SK-MEL-5 (cell line): ENCODE results near the gene FAM13C. TPM values are rescaled to one million over a fixed set of nuclear protein-coding genes. Genes with fewer than 3 reads are reported as not detected.
A peak's percentile ranks its signal among the peaks of the same experiment; 100 is the strongest.

Experiments
- DNase-seq: peaks from one replicate; pipeline ENCODE4 v3.0.0-alpha.2; 2016; ENCODE audit warnings: low read depth, low spot score
- in situ Hi-C: cut with HindIII; loops from 2 replicates; pipeline ENCODE4 v1.10.0; 2016; ENCODE audit warnings: low sequenced_read_pairs, high pct_unique_total_duplicates, low pct_unique_long_range_greater_than_20kb
- total RNA-seq: library from RNA; depleted of rRNA; stranded (reverse); fragments of >200 nt; shearing (Covaris generic); gene quantifications from 2 replicates; pipeline ENCODE4 v1.2.3, GENCODE V29; 2014

Gene FAM13C
- total RNA-seq, 1 experiment from 2014 or later, result 0.21 TPM

GRCh38 chr10:59372543-59372942, 10.2 kb upstream of the FAM13C start:
- in situ Hi-C loops, result no loop called here
- DNase-seq, result no peak

- in situ Hi-C loops, result no loop called here
- peak; percentile 49 for DNase-seq
Observed at GRCh38 chr10:59366290-59366689, 3.9 kb upstream of the FAM13C start.

- in situ Hi-C loops, result no loop called here
- DNase-seq, result no peak
Observed at GRCh38 chr10:59363446-59363958, 1.2 kb upstream of the FAM13C start.

GRCh38 chr10:59362959-59363381, 621 bp upstream of the FAM13C start:
- in situ Hi-C loops, result no loop called here
- DNase-seq, result peak; percentile 46

- no peak for DNase-seq
Observed at GRCh38 chr10:59361663-59362143, 646 bp downstream of the FAM13C start.

GRCh38 chr10:59360605-59361405, 1.5 kb downstream of the FAM13C start:
- in situ Hi-C loops, result no loop called here
- no peak for DNase-seq

More at GRCh38 chr10:59361663-59362143, 646 bp downstream of the FAM13C start:
- in situ Hi-C loops, result no loop called here

GRCh38 chr10:59358576-59358975, 3.8 kb downstream of the FAM13C start:
- in situ Hi-C loops, result no loop called here

GRCh38 chr10:59354434-59354833, 7.9 kb downstream of the FAM13C start:
- in situ Hi-C loops, result no loop called here
- DNase-seq, result peak; percentile 65

More at GRCh38 chr10:59358576-59358975, 3.8 kb downstream of the FAM13C start:
- no peak for DNase-seq

- no peak for DNase-seq
- in situ Hi-C loops, result no loop called here
Observed at GRCh38 chr10:59350558-59350957, 11.8 kb downstream of the FAM13C start.

- in situ Hi-C loops, result no loop called here
Observed at GRCh38 chr10:59346321-59346720, 16.0 kb downstream of the FAM13C start.

GRCh38 chr10:59342723-59343122, 19.6 kb downstream of the FAM13C start:
- in situ Hi-C loops, result no loop called here
- no peak for DNase-seq

More at GRCh38 chr10:59346321-59346720, 16.0 kb downstream of the FAM13C start:
- no peak for DNase-seq

- in situ Hi-C loops, result no loop called here
Observed at GRCh38 chr10:59342000-59342399, 20.3 kb downstream of the FAM13C start.

GRCh38 chr10:59340285-59340684, 22.1 kb downstream of the FAM13C start:
- in situ Hi-C loops, result no loop called here
- DNase-seq, result no peak

More at GRCh38 chr10:59342000-59342399, 20.3 kb downstream of the FAM13C start:
- DNase-seq, result no peak

- no peak for DNase-seq
- in situ Hi-C loops, result no loop called here
Observed at GRCh38 chr10:59339351-59339750, 23.0 kb downstream of the FAM13C start.

- peak; percentile 32 for DNase-seq
Observed at GRCh38 chr10:59337201-59337652, 25.1 kb downstream of the FAM13C start.

GRCh38 chr10:59336632-59337031, 25.7 kb downstream of the FAM13C start:
- DNase-seq, result no peak
- in situ Hi-C loops, result no loop called here

More at GRCh38 chr10:59337201-59337652, 25.1 kb downstream of the FAM13C start:
- in situ Hi-C loops, result no loop called here

GRCh38 chr10:59335497-59335896, 26.9 kb downstream of the FAM13C start:
- in situ Hi-C loops, result no loop called here
- DNase-seq, result no peak

GRCh38 chr10:59333701-59334100, 28.6 kb downstream of the FAM13C start:
- in situ Hi-C loops, result no loop called here

GRCh38 chr10:59332581-59332980, 29.8 kb downstream of the FAM13C start:
- in situ Hi-C loops, result no loop called here

More at GRCh38 chr10:59333701-59334100, 28.6 kb downstream of the FAM13C start:
- no peak for DNase-seq

More at GRCh38 chr10:59332581-59332980, 29.8 kb downstream of the FAM13C start:
- no peak for DNase-seq
